HG03565 (cell line): ENCODE data around the gene FILIP1.
"Not testable (repeated sequence)": the region's sequence is repeated elsewhere in the genome, so short reads cannot be mapped to it uniquely, and the experiment has no call there.

Experiments
- ATAC-seq: cut with Tn5 transposase; IDR thresholded peaks from one replicate; pipeline ENCODE4 v1.9.1; 2021; ENCODE audit warnings: mild to moderate bottlenecking, moderate library complexity; ENCODE audit not compliant: unreplicated experiment

Gene FILIP1

GRCh38 chr6:75422024-75422639 lies 71.5 kb downstream of the FILIP1 start:
- no peak for ATAC-seq

- no peak for ATAC-seq
Measured at GRCh38 chr6:75421316-75422023, 72.1 kb downstream of the FILIP1 start.

- no peak for ATAC-seq
Measured at GRCh38 chr6:75419980-75420379, 73.6 kb downstream of the FILIP1 start.

- no peak for ATAC-seq
Measured at GRCh38 chr6:75419416-75419815, 74.2 kb downstream of the FILIP1 start.

- no peak for ATAC-seq
Measured at GRCh38 chr6:75418233-75418632, 75.4 kb downstream of the FILIP1 start.

- no peak for ATAC-seq
Measured at GRCh38 chr6:75416443-75416842, 77.2 kb downstream of the FILIP1 start.

- ATAC-seq: no peak
Measured at GRCh38 chr6:75415804-75416203, 77.8 kb downstream of the FILIP1 start.

- no peak for ATAC-seq
Measured at GRCh38 chr6:75414445-75415021, 79.1 kb downstream of the FILIP1 start.

GRCh38 chr6:75412969-75413662 lies 80.5 kb downstream of the FILIP1 start:
- ATAC-seq: no peak

- not testable (repeated sequence) for ATAC-seq
Measured at GRCh38 chr6:75410564-75410963, 83.0 kb downstream of the FILIP1 start.

GRCh38 chr6:75409928-75410327 lies 83.7 kb downstream of the FILIP1 start:
- no peak for ATAC-seq

GRCh38 chr6:75409286-75409685 lies 84.3 kb downstream of the FILIP1 start:
- no peak for ATAC-seq

GRCh38 chr6:75403563-75404080 lies 90.0 kb downstream of the FILIP1 start:
- ATAC-seq: no peak

GRCh38 chr6:75402296-75402695 lies 91.3 kb downstream of the FILIP1 start:
- no peak for ATAC-seq

GRCh38 chr6:75397656-75398465 lies 95.7 kb downstream of the FILIP1 start:
- ATAC-seq: no peak

- no peak for ATAC-seq
Measured at GRCh38 chr6:75397171-75397570, 96.4 kb downstream of the FILIP1 start.

GRCh38 chr6:75396005-75396800 lies 97.4 kb downstream of the FILIP1 start:
- no peak for ATAC-seq

- no peak for ATAC-seq
Measured at GRCh38 chr6:75393806-75394205, 99.8 kb downstream of the FILIP1 start.

- ATAC-seq: no peak
Measured at GRCh38 chr6:75391276-75391675, 102.3 kb downstream of the FILIP1 start.
